GM12892 (cell line): ENCODE measurements around the gene GM2A.

Experiments
- DNase-seq: peaks from one replicate; pipeline ENCODE4 v3.0.0; 2011; ENCODE audit not compliant: insufficient read length
- FAIRE-seq: peaks from 2 replicates; lab custom pipeline; 2011; peaks lifted over from hg19 to GRCh38; lab: Jason Lieb, UNC
- POLR2A ChIP-seq: IDR thresholded peaks from 2 replicates; pipeline ENCODE4 v1.6.1; 2011; ENCODE audit warnings: low read depth, low read length, control low read depth
- POLR2AphosphoS5 ChIP-seq: IDR thresholded peaks from 2 replicates; pipeline ENCODE4 v1.6.1; 2011; ENCODE audit warnings: low read depth, low read length, control low read depth
- TAF1 ChIP-seq: IDR thresholded peaks from 2 replicates; pipeline ENCODE4 v1.6.1; 2011; ENCODE audit warnings: low read depth, mild to moderate bottlenecking, control low read depth, low read length, borderline replicate concordance

GM2A gene

GRCh38 chr5:151219789-151220188 lies 33.2 kb upstream of the GM2A start:
- FAIRE-seq (no peak), DNase-seq (no peak)

DNA sequence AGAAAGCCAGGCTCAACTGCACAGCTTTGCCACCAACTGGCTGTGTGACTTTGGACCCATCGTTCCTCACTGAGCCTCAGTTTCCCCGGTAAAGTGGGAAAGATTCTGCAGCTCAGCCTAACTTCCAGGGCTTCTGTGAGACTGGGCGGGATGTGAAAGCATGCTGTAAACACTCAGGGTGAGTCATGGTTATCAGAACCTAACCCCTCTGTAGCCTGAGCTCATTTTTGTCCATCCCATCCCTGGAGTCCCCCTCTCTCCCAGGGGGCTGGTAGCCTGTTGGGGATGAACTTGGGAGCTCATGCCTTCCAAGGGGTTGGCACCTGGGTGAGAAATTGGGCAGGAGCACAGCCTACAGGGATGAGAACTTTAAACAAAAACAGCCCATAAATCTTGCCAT lies 31.4 kb upstream of the GM2A start:
- no peak for FAIRE-seq
- TF ChIP-seq POLR2AphosphoS5 (no peak), TAF1 (no peak), POLR2A (no peak)
- DNase-seq = no peak

More at GRCh38 chr5:151219789-151220188, 33.2 kb upstream of the GM2A start:
- TF ChIP-seq POLR2AphosphoS5 = no peak
- no peak for TF ChIP-seq POLR2A
- TF ChIP-seq TAF1 = no peak

- TF ChIP-seq POLR2AphosphoS5 = 0 out of 2 replicates have a peak, but pooled peaks have one; percentile 20
- no peak for TF ChIP-seq TAF1
- TF ChIP-seq POLR2A = peak; percentile 22; the same call in 1 of the 2 replicates
- peak; percentile 21 for FAIRE-seq
- no peak for DNase-seq
These were observed 30.8 kb upstream of the GM2A start for GRCh38 chr5:151222054-151222789.

DNA sequence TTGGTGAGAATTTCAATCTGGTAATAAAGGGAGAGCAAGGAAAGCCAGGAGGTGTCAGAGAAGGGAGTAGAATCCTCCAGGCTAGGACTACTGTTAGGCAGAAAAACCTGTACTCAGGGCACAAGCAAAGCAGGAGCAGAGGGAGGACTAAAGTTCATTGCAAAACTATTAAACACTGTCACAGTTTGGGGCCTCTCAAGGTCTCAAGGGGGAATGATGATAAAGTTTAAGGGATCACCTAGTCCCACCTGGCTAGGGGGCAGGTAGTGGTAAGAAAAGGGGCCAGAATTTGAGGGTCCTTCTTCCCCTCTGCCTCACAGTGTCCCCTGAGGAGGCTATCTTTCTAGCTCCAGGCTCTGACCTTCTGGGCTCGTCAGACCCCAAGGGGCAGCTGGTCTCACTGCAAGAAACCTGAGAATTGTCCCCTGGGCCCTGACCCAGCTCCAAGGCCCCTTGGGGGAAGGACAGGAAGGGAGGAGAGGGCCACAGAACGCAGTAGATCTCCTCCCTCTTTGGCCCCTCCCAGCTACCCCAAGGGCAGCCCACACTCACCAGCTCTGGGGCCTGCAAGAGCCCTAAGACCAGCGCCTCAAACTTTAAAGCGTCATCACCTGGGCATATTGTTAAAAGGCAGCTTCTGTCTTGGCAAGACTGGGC lies 30.1 kb upstream of the GM2A start:
- FAIRE-seq (peak; percentile 80), DNase-seq (peak; percentile 61)
- no peak; the same call in 1 of the 2 replicates for TF ChIP-seq TAF1
- no peak for TF ChIP-seq POLR2A
- no peak for TF ChIP-seq POLR2AphosphoS5

DNA sequence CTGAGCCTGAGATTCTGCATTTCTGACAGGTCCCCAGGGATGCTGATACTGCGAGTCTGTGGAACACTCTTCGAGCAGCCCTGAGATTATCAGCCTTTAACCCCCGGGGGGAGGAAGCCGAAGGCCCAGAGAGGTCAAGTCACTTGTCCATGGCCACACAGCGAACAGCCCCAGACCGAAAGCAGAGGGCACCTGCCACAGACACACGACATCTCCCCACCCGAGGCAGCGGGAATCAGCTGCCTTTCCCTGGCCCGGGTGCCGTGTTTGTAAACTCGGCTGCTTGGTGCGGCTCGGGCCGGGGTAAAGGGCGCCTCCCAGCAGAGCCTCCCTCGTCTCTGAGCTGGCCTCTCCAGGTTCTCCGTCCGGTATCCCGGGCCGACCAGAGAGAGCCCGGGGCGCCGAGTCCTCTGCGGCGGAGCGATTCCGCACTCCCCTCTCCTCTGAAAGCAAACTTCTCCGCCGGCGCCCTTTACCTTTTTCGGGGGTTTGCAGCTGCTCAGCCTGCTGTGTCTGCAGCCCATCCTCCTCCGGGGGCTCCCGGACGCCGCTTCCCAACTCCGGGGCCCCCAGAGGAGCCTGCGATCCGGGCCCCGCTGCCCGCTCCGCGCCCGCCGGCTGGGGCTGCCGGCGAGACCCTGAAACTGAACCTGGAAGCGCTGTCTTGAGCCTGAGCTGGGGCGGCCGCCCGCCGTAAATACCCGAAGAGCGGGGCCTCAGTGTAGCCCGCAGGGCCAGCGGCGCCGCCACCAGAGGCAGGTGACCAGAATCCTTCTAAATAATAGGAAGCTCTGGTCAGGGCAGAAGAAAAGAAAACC lies 29.3 kb upstream of the GM2A start, which contains the start of gene CCDC69:
Gene CCDC69, minus strand, starts transcription at position 646 of the 818 bp plus-strand sequence. Its CDS starts 122 bp downstream, at position 524.
- peak; percentile 27; the same call in 1 of the 2 replicates for TF ChIP-seq TAF1
- peak; percentile 13; the same call in 1 of the 2 replicates for TF ChIP-seq POLR2AphosphoS5
- TF ChIP-seq POLR2A = peak; percentile 71
- peak; percentile 82 for DNase-seq
- peak; percentile 40 for FAIRE-seq

DNA sequence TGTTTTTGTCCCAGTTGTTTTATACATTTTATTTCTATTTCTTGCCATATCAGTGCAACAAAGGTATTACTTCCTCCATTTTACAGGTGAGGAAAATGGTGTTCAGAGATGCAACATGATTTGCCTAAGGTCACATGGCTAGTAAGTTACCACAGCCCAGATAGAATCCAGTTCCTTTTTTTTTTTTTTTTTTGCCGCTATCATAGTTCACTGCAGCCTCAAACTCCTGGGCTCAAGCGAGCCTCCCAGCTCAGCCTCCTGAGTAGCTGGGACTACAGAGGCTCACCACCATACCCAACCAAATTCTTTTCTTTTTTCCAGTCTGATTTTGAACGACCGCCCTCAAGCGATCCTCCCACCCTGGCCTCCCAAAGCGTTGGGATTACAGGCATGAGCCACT lies 28.6 kb upstream of the GM2A start:
- FAIRE-seq (peak; percentile 46), DNase-seq (no peak)
- no peak for TF ChIP-seq POLR2A
- TF ChIP-seq TAF1 = no peak
- no peak for TF ChIP-seq POLR2AphosphoS5

DNA sequence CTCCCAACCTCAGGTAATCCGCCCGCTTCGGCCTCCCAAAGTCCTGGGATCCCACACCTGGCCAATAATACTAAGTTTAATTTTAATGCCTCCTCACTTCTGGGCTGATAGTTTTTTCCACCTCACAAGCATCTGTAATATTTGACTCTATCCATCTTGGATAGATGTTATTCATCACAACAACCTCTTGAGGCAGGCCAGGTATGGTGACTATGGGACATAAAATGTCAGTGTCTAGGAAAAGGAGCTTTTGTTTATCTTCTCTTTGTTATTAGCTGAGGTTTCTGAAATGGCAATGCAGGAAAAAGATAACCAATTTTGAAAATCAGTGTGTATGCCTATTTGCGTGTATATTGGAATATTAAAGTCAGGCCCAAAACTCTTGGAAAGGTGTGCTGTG lies 27.9 kb upstream of the GM2A start:
- TF ChIP-seq POLR2AphosphoS5 (no peak), TAF1 (no peak), POLR2A (no peak)
- no peak for FAIRE-seq
- no peak for DNase-seq

DNA sequence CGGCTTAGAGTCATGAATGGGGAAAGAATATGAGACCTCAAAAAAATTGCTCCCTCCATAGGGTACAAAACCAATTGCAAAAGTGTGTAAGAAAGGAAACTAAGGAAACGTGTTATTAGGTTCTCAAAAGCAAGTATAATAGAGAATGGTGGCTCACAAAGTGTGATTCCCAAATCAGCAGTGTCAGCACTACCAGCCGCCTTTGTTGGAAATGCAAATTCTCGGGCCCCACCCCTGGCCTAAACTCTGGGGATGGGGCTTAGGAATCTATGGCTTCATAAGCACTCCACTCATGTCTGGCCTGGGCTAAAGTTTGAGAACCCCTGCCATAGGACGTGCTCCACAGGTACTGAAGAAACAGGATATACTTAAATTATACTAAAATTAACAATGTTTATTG lies 27.5 kb upstream of the GM2A start:
- FAIRE-seq = no peak
- DNase-seq = no peak
- TF ChIP-seq TAF1 (no peak), POLR2AphosphoS5 (no peak), POLR2A (no peak)

DNA sequence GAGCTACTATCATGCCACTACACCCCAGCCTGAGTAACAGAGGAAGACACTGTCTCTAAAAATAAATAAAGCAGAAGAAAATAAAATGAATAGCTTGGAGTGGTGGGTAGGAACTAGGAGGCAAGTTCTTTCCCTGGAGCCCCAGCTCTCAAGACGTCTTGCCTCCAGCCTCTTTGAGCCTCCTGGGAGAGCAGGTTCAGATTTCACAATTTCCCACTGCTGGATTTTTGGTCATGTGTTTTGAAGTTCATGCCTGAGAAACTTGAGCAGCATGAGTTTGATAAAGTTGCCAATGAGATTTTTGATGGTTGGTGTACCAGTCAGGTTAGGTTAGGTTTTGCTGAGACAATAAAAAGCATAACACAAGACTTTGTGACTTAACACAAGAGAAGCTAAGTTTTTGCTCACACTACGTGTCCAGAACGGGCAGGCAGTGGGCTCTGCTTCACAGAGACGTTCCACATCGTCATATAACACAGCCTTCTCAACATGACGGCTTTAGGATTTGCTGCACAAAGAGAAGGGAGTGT lies 25.0 kb upstream of the GM2A start:
- FAIRE-seq (no peak), DNase-seq (no peak)

DNA sequence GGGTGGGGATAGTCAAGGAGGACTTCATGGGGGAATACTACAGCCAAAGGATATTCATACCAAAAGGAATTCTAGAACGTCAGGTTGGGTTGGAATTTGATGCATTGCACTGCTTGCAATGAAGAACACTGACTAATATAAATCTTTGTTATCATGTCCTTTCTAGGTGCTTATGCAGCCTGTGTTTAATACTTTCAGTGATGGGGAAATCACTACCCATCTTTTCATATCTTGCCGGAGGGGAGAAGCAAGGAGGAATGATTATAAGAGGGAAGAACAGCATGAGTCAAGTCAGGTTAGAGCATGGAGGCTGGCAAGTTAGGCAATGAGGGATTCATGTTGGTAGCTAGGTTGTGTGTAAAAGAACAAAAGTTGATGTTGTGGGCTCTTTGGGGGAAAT lies 24.0 kb upstream of the GM2A start:
- TF ChIP-seq POLR2AphosphoS5 (no peak), POLR2A (no peak), TAF1 (no peak)
- no peak for DNase-seq
- FAIRE-seq = no peak

More for the DNA sequence above, 25.0 kb upstream of the GM2A start:
- TF ChIP-seq POLR2AphosphoS5 = no peak
- no peak for TF ChIP-seq POLR2A
- no peak for TF ChIP-seq TAF1
